ENCODE data around the gene GPC6. TPM values are rescaled to one million over a fixed set of nuclear protein-coding genes. Genes with fewer than 3 reads are reported as not detected.

The GPC6 gene
- polyA plus RNA-seq, 6 donors from 2014 or later = not detected

- DNase-seq (no peak), ATAC-seq (ENCODE audit: low read depth in 2 of 2) (no peak)
- Mint-ChIP-seq H3K4me3 (peak overlapping the region in 3 of 8 donors; percentile 4 to 58 (median 9)), H3K9me3 (peaks cover 0 to 5% (median 0%) of the 10 kb centered on the region in 7 donors), H3K36me3 (no peaks in the 10 kb centered on the region), H3K27ac (peak overlapping the region in 3 of 6 donors; percentile 5 to 61 (median 39)), H3K27me3 (no peaks in the 10 kb centered on the region), H3K4me1 (peaks cover 28 to 32% (median 31%) of the 10 kb centered on the region in 3 donors)
Observed at GRCh38 chr13:94236132-94236531, 1009.5 kb downstream of the GPC6 start.

GRCh38 chr13:94236872-94237271, 1010.3 kb downstream of the GPC6 start:
- H3K4me3 Mint-ChIP-seq = peak overlapping the region in 2 of 8 donors; percentile 32 to 58
- no peaks in the 10 kb centered on the region for H3K36me3 Mint-ChIP-seq
- peaks cover 28 to 32% (median 31%) of the 10 kb centered on the region in 3 donors for H3K4me1 Mint-ChIP-seq
- peaks cover 0 to 5% (median 0%) of the 10 kb centered on the region in 7 donors for H3K9me3 Mint-ChIP-seq
- DNase-seq (no peak), ATAC-seq (ENCODE audit: low read depth in 2 of 2) (no peak)
- H3K27ac Mint-ChIP-seq = peak overlapping the region in 2 of 6 donors; percentile 6 to 28
- H3K27me3 Mint-ChIP-seq = no peaks in the 10 kb centered on the region

- Mint-ChIP-seq H3K9me3 (peaks cover 0 to 5% (median 0%) of the 10 kb centered on the region in 7 donors), H3K4me3 (peak overlapping the region in 2 of 8 donors; percentile 0 to 47), H3K36me3 (no peaks in the 10 kb centered on the region), H3K27ac (peak overlapping the region in 2 of 6 donors; percentile 31 to 78), H3K27me3 (no peaks in the 10 kb centered on the region), H3K4me1 (peaks cover 28 to 32% (median 31%) of the 10 kb centered on the region in 3 donors)
- peak; percentile 23 for DNase-seq
- ATAC-seq (ENCODE audit: low read depth in 2 of 2) = peak; percentile 42 to 49
Observed at GRCh38 chr13:94239135-94239534, 1012.5 kb downstream of the GPC6 start.

GRCh38 chr13:94242554-94242953, 1015.9 kb downstream of the GPC6 start:
- H3K9me3 Mint-ChIP-seq = peaks cover 2 to 16% (median 3%) of the 10 kb centered on the region in 7 donors
- no peaks in the 10 kb centered on the region for H3K36me3 Mint-ChIP-seq
- ATAC-seq (ENCODE audit: low read depth in 2 of 2) (no peak), DNase-seq (no peak)
- H3K4me3 Mint-ChIP-seq = no peak overlapping the region
- H3K4me1 Mint-ChIP-seq = peaks cover 14 to 17% (median 16%) of the 10 kb centered on the region in 3 donors
- no peaks in the 10 kb centered on the region for H3K27me3 Mint-ChIP-seq
- H3K27ac Mint-ChIP-seq = no peak overlapping the region

- Mint-ChIP-seq H3K9me3 (peaks cover 0 to 16% (median 4%) of the 10 kb centered on the region in 7 donors), H3K4me3 (no peak overlapping the region), H3K4me1 (peaks cover 7% of the 10 kb centered on the region in 3 donors), H3K27me3 (no peaks in the 10 kb centered on the region), H3K36me3 (no peaks in the 10 kb centered on the region), H3K27ac (peak overlapping the region in 1 of 6 donors; percentile 58)
- ATAC-seq (ENCODE audit: low read depth in 2 of 2) (no peak), DNase-seq (no peak)
Observed at GRCh38 chr13:94243551-94243950, 1016.9 kb downstream of the GPC6 start.

GRCh38 chr13:94246495-94246894, 1019.9 kb downstream of the GPC6 start:
- Mint-ChIP-seq H3K27me3 (peaks cover 0 to 11% (median 8%) of the 10 kb centered on the region in 3 donors), H3K9me3 (peaks cover 3 to 16% (median 5%) of the 10 kb centered on the region in 7 donors), H3K4me3 (no peak overlapping the region), H3K36me3 (no peaks in the 10 kb centered on the region), H3K4me1 (no peaks in the 10 kb centered on the region), H3K27ac (no peak overlapping the region)
- ATAC-seq (ENCODE audit: low read depth in 2 of 2) (no peak), DNase-seq (no peak)

- Mint-ChIP-seq H3K36me3 (no peaks in the 10 kb centered on the region), H3K27me3 (peaks cover 0 to 16% (median 8%) of the 10 kb centered on the region in 3 donors), H3K27ac (no peak overlapping the region), H3K9me3 (peaks cover 3 to 16% (median 5%) of the 10 kb centered on the region in 7 donors), H3K4me3 (no peak overlapping the region), H3K4me1 (no peaks in the 10 kb centered on the region)
- DNase-seq (no peak), ATAC-seq (ENCODE audit: low read depth in 2 of 2) (no peak)
Observed at GRCh38 chr13:94247890-94248289, 1021.3 kb downstream of the GPC6 start.

- no peaks in the 10 kb centered on the region for H3K4me1 Mint-ChIP-seq
- peaks cover 3 to 16% (median 5%) of the 10 kb centered on the region in 7 donors for H3K9me3 Mint-ChIP-seq
- H3K4me3 Mint-ChIP-seq = no peak overlapping the region
- no peak overlapping the region for H3K27ac Mint-ChIP-seq
- ATAC-seq (ENCODE audit: low read depth in 2 of 2) = no peak
- peaks cover 0 to 16% (median 8%) of the 10 kb centered on the region in 3 donors for H3K27me3 Mint-ChIP-seq
- no peaks in the 10 kb centered on the region for H3K36me3 Mint-ChIP-seq
- DNase-seq = no peak
Observed at GRCh38 chr13:94248454-94249228, 1022.0 kb downstream of the GPC6 start.

GRCh38 chr13:94249512-94249911, 1022.9 kb downstream of the GPC6 start:
- peaks cover 0 to 16% (median 8%) of the 10 kb centered on the region in 3 donors for H3K27me3 Mint-ChIP-seq
- H3K4me3 Mint-ChIP-seq = no peak overlapping the region
- no peak overlapping the region for H3K27ac Mint-ChIP-seq
- H3K36me3 Mint-ChIP-seq = no peaks in the 10 kb centered on the region
- no peaks in the 10 kb centered on the region for H3K4me1 Mint-ChIP-seq
- DNase-seq (no peak), ATAC-seq (ENCODE audit: low read depth in 2 of 2) (no peak)
- H3K9me3 Mint-ChIP-seq = peaks cover 3 to 16% (median 5%) of the 10 kb centered on the region in 7 donors

- H3K36me3 Mint-ChIP-seq = no peaks in the 10 kb centered on the region
- peak overlapping the region in 1 of 6 donors; percentile 47 for H3K27ac Mint-ChIP-seq
- ATAC-seq (ENCODE audit: low read depth in 2 of 2) (no peak), DNase-seq (no peak)
- H3K4me1 Mint-ChIP-seq = no peaks in the 10 kb centered on the region
- no peak overlapping the region for H3K4me3 Mint-ChIP-seq
- H3K9me3 Mint-ChIP-seq = peaks cover 0 to 5% (median 3%) of the 10 kb centered on the region in 7 donors
- H3K27me3 Mint-ChIP-seq = peaks cover 0 to 16% (median 8%) of the 10 kb centered on the region in 3 donors
Observed at GRCh38 chr13:94251831-94252608, 1025.4 kb downstream of the GPC6 start.

GRCh38 chr13:94254737-94255136, 1028.1 kb downstream of the GPC6 start:
- ATAC-seq (ENCODE audit: low read depth in 2 of 2) (no peak), DNase-seq (no peak)
- Mint-ChIP-seq H3K4me1 (no peaks in the 10 kb centered on the region), H3K9me3 (peaks cover 0 to 4% (median 0%) of the 10 kb centered on the region in 7 donors), H3K27ac (no peak overlapping the region), H3K4me3 (no peak overlapping the region), H3K27me3 (peaks cover 0 to 16% (median 8%) of the 10 kb centered on the region in 3 donors), H3K36me3 (no peaks in the 10 kb centered on the region)

- H3K9me3 Mint-ChIP-seq = peaks cover 0 to 2% (median 0%) of the 10 kb centered on the region in 7 donors
- peaks cover 11 to 14% (median 14%) of the 10 kb centered on the region in 3 donors for H3K4me1 Mint-ChIP-seq
- peaks cover 0 to 4% (median 0%) of the 10 kb centered on the region in 3 donors for H3K27me3 Mint-ChIP-seq
- H3K4me3 Mint-ChIP-seq = no peak overlapping the region
- no peaks in the 10 kb centered on the region for H3K36me3 Mint-ChIP-seq
- DNase-seq = no peak
- no peak overlapping the region for H3K27ac Mint-ChIP-seq
- ATAC-seq (ENCODE audit: low read depth in 2 of 2) = no peak
Observed at GRCh38 chr13:94256721-94257120, 1030.1 kb downstream of the GPC6 start.

- Mint-ChIP-seq H3K4me1 (peaks cover 15 to 18% (median 16%) of the 10 kb centered on the region in 3 donors), H3K36me3 (no peaks in the 10 kb centered on the region), H3K27me3 (no peaks in the 10 kb centered on the region), H3K9me3 (peaks cover 0 to 2% (median 0%) of the 10 kb centered on the region in 7 donors), H3K27ac (no peak overlapping the region), H3K4me3 (no peak overlapping the region)
- ATAC-seq (ENCODE audit: low read depth in 2 of 2) (no peak), DNase-seq (no peak)
Observed at GRCh38 chr13:94259984-94260383, 1033.4 kb downstream of the GPC6 start.
